ENCODE measurements around the gene CCNY.

Gene CCNY

GRCh38 chr10:35554036-35554435, 217.7 kb downstream of the CCNY start:
- in situ Hi-C loops (cut with HindIII; ENCODE audit: low sequenced_read_pairs) = no loop called here

GRCh38 chr10:35554461-35555056, 218.2 kb downstream of the CCNY start:
- in situ Hi-C loops (cut with HindIII; ENCODE audit: low sequenced_read_pairs) = no loop called here
- no peak for DNase-seq (ENCODE audit: low read depth)
- no peak for TF ChIP-seq CTCF (IDR thresholded peaks at IDR 0.05; ENCODE audit: low read depth, low read length, missing control alignments)
- no peak overlapping the region for H3K4me3 ChIP-seq (ENCODE audit: low read depth, low read length)

More at GRCh38 chr10:35554036-35554435, 217.7 kb downstream of the CCNY start:
- no peak for TF ChIP-seq CTCF (IDR thresholded peaks at IDR 0.05; ENCODE audit: low read depth, low read length, missing control alignments)
- no peak overlapping the region for H3K4me3 ChIP-seq (ENCODE audit: low read depth, low read length)
- DNase-seq (ENCODE audit: low read depth) = no peak

- peak; percentile 80 for DNase-seq (ENCODE audit: low read depth)
- TF ChIP-seq CTCF (IDR thresholded peaks at IDR 0.05; ENCODE audit: low read depth, low read length, missing control alignments) = no peak
- in situ Hi-C loops (cut with HindIII; ENCODE audit: low sequenced_read_pairs) = no loop called here
- H3K4me3 ChIP-seq (ENCODE audit: low read depth, low read length) = no peak overlapping the region
Measured at GRCh38 chr10:35555962-35556930, 219.9 kb downstream of the CCNY start.

GRCh38 chr10:35558276-35558675, 222.0 kb downstream of the CCNY start:
- H3K4me3 ChIP-seq (ENCODE audit: low read depth, low read length) = no peak overlapping the region
- in situ Hi-C loops (cut with HindIII; ENCODE audit: low sequenced_read_pairs) = no loop called here
- TF ChIP-seq CTCF (IDR thresholded peaks at IDR 0.05; ENCODE audit: low read depth, low read length, missing control alignments) = no peak
- DNase-seq (ENCODE audit: low read depth) = no peak

GRCh38 chr10:35559416-35559815, 223.1 kb downstream of the CCNY start:
- no peak for DNase-seq (ENCODE audit: low read depth)
- no peak for TF ChIP-seq CTCF (IDR thresholded peaks at IDR 0.05; ENCODE audit: low read depth, low read length, missing control alignments)
- H3K4me3 ChIP-seq (ENCODE audit: low read depth, low read length) = no peak overlapping the region
- in situ Hi-C loops (cut with HindIII; ENCODE audit: low sequenced_read_pairs) = no loop called here

- no peak for DNase-seq (ENCODE audit: low read depth)
- H3K4me3 ChIP-seq (ENCODE audit: low read depth, low read length) = no peak overlapping the region
- in situ Hi-C loops (cut with HindIII; ENCODE audit: low sequenced_read_pairs) = no loop called here
- no peak for TF ChIP-seq CTCF (IDR thresholded peaks at IDR 0.05; ENCODE audit: low read depth, low read length, missing control alignments)
Measured at GRCh38 chr10:35561715-35562114, 225.4 kb downstream of the CCNY start.
